ENCODE measurements around the gene SLCO4A1. TPM values are rescaled to one million over a fixed set of nuclear protein-coding genes. Genes with fewer than 3 reads are reported as not detected.
A peak's percentile ranks its signal among the peaks of the same experiment; 100 is the strongest.

Gene SLCO4A1
- total and polyA plus RNA-seq, 11 donors, result 1.00 to 54.0 (median 11.5) TPM

DNA sequence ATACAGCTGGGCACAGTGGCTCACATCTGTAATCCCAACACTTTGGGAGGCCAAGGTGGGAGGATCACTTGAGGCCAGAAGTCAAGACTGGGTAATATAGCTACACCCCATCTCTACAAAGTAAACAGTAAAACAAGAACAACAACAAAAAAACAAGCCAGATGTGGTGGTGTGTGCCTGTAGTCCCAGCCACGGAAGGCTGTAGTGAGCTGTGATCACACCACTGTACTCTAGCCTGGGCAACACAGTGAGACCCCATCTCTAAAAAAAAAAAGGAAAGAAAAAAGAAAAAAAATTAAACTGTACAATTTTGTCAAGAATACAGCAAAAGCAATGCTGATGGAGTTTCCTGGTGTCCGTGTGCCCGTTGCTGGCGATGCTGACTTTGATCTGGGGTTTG, 47.2 kb upstream of the SLCO4A1 start:
- 63 to 72% (median 68%) methylated on average over 4 of the region's 4 CpGs for WGBS, 4 donors
- H3K27ac ChIP-seq, result no peak overlapping the region
- H3K9me3 ChIP-seq, result no peaks in the 10 kb centered on the region
- H3K36me3 ChIP-seq, result no peaks in the 10 kb centered on the region
- ATAC-seq, result no peak
- peaks cover 0 to 42% (median 14%) of the 10 kb centered on the region in 9 donors for H3K27me3 ChIP-seq
- H3K4me1 ChIP-seq, result peaks cover 0 to 16% (median 0%) of the 10 kb centered on the region in 12 donors
- TF ChIP-seq, protein P1, sequence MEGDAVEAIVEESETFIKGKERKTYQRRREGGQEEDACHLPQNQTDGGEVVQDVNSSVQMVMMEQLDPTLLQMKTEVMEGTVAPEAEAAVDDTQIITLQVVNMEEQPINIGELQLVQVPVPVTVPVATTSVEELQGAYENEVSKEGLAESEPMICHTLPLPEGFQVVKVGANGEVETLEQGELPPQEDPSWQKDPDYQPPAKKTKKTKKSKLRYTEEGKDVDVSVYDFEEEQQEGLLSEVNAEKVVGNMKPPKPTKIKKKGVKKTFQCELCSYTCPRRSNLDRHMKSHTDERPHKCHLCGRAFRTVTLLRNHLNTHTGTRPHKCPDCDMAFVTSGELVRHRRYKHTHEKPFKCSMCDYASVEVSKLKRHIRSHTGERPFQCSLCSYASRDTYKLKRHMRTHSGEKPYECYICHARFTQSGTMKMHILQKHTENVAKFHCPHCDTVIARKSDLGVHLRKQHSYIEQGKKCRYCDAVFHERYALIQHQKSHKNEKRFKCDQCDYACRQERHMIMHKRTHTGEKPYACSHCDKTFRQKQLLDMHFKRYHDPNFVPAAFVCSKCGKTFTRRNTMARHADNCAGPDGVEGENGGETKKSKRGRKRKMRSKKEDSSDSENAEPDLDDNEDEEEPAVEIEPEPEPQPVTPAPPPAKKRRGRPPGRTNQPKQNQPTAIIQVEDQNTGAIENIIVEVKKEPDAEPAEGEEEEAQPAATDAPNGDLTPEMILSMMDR (IDR thresholded peaks at IDR 0.05), result no peak
- TF ChIP-seq POLR2A (IDR thresholded peaks at IDR 0.05), result no peak
- DNase-seq, result no peak
- intact Hi-C loops (cut with DNase I), result no loop called here
- H3K4me3 ChIP-seq, result no peak overlapping the region

DNA sequence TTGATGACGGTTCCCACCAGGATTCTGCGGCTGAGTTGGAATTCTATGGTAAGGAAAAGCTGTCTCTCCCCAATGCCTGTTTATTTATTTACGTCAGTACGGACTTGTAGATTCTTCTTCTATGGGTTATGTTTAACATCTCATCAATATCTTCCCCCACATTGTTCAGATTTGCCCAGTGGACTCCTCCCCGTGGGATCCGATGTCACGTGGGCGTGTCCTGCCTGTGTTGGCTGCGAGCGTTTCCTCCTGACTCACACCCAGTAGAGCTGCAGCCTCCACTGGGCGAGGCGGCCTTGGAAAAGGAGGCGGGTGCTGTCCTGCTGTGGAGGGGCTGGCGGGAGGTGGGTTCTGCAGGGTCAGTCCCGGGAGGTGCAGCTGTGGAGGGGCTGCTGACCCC, 46.8 kb upstream of the SLCO4A1 start:
- intact Hi-C loops (cut with DNase I), result no loop called here
- DNase-seq, result peak; percentile 61 to 73 (median 68)
- no peak overlapping the region for H3K4me3 ChIP-seq
- H3K27me3 ChIP-seq, result peaks cover 0 to 42% (median 13%) of the 10 kb centered on the region in 9 donors
- H3K36me3 ChIP-seq, result no peaks in the 10 kb centered on the region
- peaks cover 0 to 16% (median 0%) of the 10 kb centered on the region in 12 donors for H3K4me1 ChIP-seq
- TF ChIP-seq POLR2A (IDR thresholded peaks at IDR 0.05), result no peak
- TF ChIP-seq, protein P1 (IDR thresholded peaks at IDR 0.05), result no peak
- ATAC-seq, result peak in 3 of 4 donors; percentile 49 to 89 (median 62)
- WGBS, 4 donors, result 26 to 33% (median 32%) methylated on average over 12 to 15 of the region's 15 CpGs
- H3K9me3 ChIP-seq, result no peaks in the 10 kb centered on the region
- no peak overlapping the region for H3K27ac ChIP-seq

DNA sequence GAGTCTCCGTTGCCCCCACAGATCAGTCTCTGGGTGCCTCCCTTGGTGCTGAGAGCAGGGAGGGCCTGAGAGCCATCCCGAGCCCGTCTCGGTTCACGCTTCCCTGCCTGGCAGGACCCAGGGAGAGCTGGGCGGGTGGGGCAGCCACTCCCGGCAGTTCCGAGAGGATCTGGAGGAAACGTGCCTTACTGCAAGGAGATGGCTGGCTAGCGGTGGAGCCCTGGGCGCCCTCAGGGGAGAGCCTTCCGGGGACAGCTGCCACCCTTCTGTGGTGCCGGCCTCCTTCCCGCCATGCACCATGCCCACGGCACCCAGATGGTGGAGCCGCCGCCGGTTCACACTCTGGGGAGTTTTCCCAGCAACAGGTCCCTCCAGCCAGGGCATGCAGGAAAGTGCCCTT, 45.8 kb upstream of the SLCO4A1 start:
- ATAC-seq (no peak), DNase-seq (peak in 2 of 5 donors; percentile 20 to 59)
- 58 to 71% (median 69%) methylated on average over 15 to 18 of the region's 18 CpGs for WGBS, 4 donors
- Histone ChIP-seq H3K27ac (no peak overlapping the region), H3K36me3 (no peaks in the 10 kb centered on the region), H3K4me1 (peaks cover 0 to 16% (median 0%) of the 10 kb centered on the region in 12 donors), H3K4me3 (no peak overlapping the region), H3K27me3 (peaks cover 0 to 42% (median 11%) of the 10 kb centered on the region in 9 donors), H3K9me3 (no peaks in the 10 kb centered on the region)
- TF ChIP-seq POLR2A (IDR thresholded peaks at IDR 0.05), result no peak
- TF ChIP-seq, protein P1 (IDR thresholded peaks at IDR 0.05), result no peak
- intact Hi-C loops (cut with DNase I), result no loop called here

DNA sequence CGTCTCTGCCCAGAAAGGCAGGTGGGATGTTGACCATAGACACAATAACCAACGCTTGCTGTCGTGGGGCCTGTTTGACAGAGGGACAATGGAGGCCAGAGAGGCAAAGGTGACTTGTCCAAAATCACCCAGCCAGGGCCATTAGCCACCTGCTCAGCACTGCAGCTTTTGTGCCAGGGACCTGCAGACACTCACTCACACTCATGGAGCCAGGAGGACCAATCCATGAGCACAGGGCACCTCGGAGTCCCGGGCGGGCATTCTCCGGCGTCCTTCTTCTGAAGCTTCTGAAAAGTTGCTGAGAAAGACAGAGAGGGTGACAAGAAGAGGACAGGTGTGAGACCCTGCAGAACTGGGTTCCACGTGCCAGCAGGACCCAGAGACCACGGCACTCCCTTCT, 45.4 kb upstream of the SLCO4A1 start:
- no peak overlapping the region for H3K27ac ChIP-seq
- no peaks in the 10 kb centered on the region for H3K9me3 ChIP-seq
- H3K4me3 ChIP-seq, result no peak overlapping the region
- peaks cover 0 to 16% (median 0%) of the 10 kb centered on the region in 12 donors for H3K4me1 ChIP-seq
- intact Hi-C loops (cut with DNase I), result no loop called here
- 84 to 90% (median 85%) methylated on average over 10 of the region's 10 CpGs for WGBS, 4 donors
- no peaks in the 10 kb centered on the region for H3K36me3 ChIP-seq
- no peak for ATAC-seq
- peaks cover 0 to 42% (median 11%) of the 10 kb centered on the region in 9 donors for H3K27me3 ChIP-seq
- DNase-seq, result peak in 1 of 5 donors; percentile 43
- no peak for TF ChIP-seq POLR2A (IDR thresholded peaks at IDR 0.05)
- TF ChIP-seq, protein P1 (IDR thresholded peaks at IDR 0.05), result no peak
